ENCODE data around the gene PIM3. TPM values are rescaled to one million over a fixed set of nuclear protein-coding genes. Genes with fewer than 3 reads are reported as not detected.

Gene PIM3
- total RNA-seq, 1 experiment from 2014 or later: 42.9 TPM

GRCh38 chr22:49960159-49961004 lies at the start of gene PIM3 (continued):
- TF ChIP-seq ZSCAN18 (CRISPR knock-in tag; IDR thresholded peaks at IDR 0.05) (no peak), IRF1 (CRISPR knock-in tag; IDR thresholded peaks at IDR 0.05) (no peak), ZNF396 (CRISPR knock-in tag; IDR thresholded peaks at IDR 0.05; ENCODE audit: borderline replicate concordance) (no peak), ATF1 (CRISPR knock-in tag; IDR thresholded peaks at IDR 0.05) (peak; percentile 84), TP53 (CRISPR knock-in tag; IDR thresholded peaks at IDR 0.05) (no peak; the same call in 1 of the 2 replicates), NR1H2 (CRISPR knock-in tag; IDR thresholded peaks at IDR 0.05) (no peak), TEAD4 (CRISPR knock-in tag; IDR thresholded peaks at IDR 0.05) (no peak), ZMAT4 (CRISPR knock-in tag; IDR thresholded peaks at IDR 0.05) (no peak), PREB (CRISPR knock-in tag; IDR thresholded peaks at IDR 0.05; ENCODE audit: borderline replicate concordance) (0 out of 2 replicates have a peak, but pooled peaks have one; percentile 11), ZNF138 (CRISPR knock-in tag; conservative IDR thresholded peaks at IDR 0.05) (no peak), NFE2L1 (CRISPR knock-in tag; IDR thresholded peaks at IDR 0.05) (no peak), ZNF317 (CRISPR knock-in tag; IDR thresholded peaks at IDR 0.05; ENCODE audit: borderline replicate concordance, low read depth) (no peak), RORB (CRISPR knock-in tag; IDR thresholded peaks at IDR 0.05) (no peak), GABPB1 (CRISPR knock-in tag; IDR thresholded peaks at IDR 0.05) (peak; percentile 73), ZNF671 (CRISPR knock-in tag; IDR thresholded peaks at IDR 0.05) (no peak), ATF6 (CRISPR knock-in tag; IDR thresholded peaks at IDR 0.05) (no peak), ETV6 (CRISPR knock-in tag; IDR thresholded peaks at IDR 0.05) (0 out of 2 replicates have a peak, but pooled peaks have one; percentile 14), SOX15 (CRISPR knock-in tag; IDR thresholded peaks at IDR 0.05) (no peak), RELA (CRISPR knock-in tag; IDR thresholded peaks at IDR 0.05; ENCODE audit: borderline replicate concordance) (peak; percentile 70; the same call in 1 of the 2 replicates)
- TF ChIP-seq, protein P1, sequence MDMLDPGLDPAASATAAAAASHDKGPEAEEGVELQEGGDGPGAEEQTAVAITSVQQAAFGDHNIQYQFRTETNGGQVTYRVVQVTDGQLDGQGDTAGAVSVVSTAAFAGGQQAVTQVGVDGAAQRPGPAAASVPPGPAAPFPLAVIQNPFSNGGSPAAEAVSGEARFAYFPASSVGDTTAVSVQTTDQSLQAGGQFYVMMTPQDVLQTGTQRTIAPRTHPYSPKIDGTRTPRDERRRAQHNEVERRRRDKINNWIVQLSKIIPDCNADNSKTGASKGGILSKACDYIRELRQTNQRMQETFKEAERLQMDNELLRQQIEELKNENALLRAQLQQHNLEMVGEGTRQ (CRISPR knock-in tag; IDR thresholded peaks at IDR 0.05): peak; percentile 7; the same call in 1 of the 2 replicates
- TF ChIP-seq, protein P2, sequence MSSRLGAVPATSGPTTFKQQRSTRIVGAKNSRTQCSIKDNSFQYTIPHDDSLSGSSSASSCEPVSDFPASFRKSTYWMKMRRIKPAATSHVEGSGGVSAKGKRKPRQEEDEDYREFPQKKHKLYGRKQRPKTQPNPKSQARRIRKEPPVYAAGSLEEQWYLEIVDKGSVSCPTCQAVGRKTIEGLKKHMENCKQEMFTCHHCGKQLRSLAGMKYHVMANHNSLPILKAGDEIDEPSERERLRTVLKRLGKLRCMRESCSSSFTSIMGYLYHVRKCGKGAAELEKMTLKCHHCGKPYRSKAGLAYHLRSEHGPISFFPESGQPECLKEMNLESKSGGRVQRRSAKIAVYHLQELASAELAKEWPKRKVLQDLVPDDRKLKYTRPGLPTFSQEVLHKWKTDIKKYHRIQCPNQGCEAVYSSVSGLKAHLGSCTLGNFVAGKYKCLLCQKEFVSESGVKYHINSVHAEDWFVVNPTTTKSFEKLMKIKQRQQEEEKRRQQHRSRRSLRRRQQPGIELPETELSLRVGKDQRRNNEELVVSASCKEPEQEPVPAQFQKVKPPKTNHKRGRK (CRISPR knock-in tag; IDR thresholded peaks at IDR 0.05; ENCODE audit: borderline replicate concordance): no peak
- TF ChIP-seq, protein P3, sequence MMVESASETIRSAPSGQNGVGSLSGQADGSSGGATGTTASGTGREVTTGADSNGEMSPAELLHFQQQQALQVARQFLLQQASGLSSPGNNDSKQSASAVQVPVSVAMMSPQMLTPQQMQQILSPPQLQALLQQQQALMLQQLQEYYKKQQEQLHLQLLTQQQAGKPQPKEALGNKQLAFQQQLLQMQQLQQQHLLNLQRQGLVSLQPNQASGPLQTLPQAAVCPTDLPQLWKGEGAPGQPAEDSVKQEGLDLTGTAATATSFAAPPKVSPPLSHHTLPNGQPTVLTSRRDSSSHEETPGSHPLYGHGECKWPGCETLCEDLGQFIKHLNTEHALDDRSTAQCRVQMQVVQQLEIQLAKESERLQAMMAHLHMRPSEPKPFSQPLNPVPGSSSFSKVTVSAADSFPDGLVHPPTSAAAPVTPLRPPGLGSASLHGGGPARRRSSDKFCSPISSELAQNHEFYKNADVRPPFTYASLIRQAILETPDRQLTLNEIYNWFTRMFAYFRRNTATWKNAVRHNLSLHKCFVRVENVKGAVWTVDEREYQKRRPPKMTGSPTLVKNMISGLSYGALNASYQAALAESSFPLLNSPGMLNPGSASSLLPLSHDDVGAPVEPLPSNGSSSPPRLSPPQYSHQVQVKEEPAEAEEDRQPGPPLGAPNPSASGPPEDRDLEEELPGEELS (CRISPR knock-in tag; IDR thresholded peaks at IDR 0.05): no peak; the same call in none of the 2 replicates
- TF ChIP-seq, protein P4, sequence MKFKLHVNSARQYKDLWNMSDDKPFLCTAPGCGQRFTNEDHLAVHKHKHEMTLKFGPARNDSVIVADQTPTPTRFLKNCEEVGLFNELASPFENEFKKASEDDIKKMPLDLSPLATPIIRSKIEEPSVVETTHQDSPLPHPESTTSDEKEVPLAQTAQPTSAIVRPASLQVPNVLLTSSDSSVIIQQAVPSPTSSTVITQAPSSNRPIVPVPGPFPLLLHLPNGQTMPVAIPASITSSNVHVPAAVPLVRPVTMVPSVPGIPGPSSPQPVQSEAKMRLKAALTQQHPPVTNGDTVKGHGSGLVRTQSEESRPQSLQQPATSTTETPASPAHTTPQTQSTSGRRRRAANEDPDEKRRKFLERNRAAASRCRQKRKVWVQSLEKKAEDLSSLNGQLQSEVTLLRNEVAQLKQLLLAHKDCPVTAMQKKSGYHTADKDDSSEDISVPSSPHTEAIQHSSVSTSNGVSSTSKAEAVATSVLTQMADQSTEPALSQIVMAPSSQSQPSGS (CRISPR knock-in tag; IDR thresholded peaks at IDR 0.05; ENCODE audit: borderline replicate concordance, low read depth): no peak
